Fibroblast of skin of left quadriceps (primary cell): ENCODE results near the gene ZNF469.
"Not testable (repeated sequence)": the region's sequence is repeated elsewhere in the genome, so short reads cannot be mapped to it uniquely, and the experiment has no call there.

ENCODE experiments used
- DNase-seq, 2 experiments: peaks; one replicate each; pipeline ENCODE4 v3.0.0-alpha.2; 2013; ENCODE audit warnings: low read depth in 2 of 2

ZNF469 gene

GRCh38 chr16:88358023-88358420 lies 24.7 kb upstream of the ZNF469 start:
- DNase-seq, result no peak

- no peak for DNase-seq
These were observed 23.8 kb upstream of the ZNF469 start for GRCh38 chr16:88359008-88359407.

GRCh38 chr16:88360401-88360800 lies 22.4 kb upstream of the ZNF469 start:
- not testable (repeated sequence) for DNase-seq

GRCh38 chr16:88360999-88361398 lies 21.8 kb upstream of the ZNF469 start:
- DNase-seq, result no peak

- no peak for DNase-seq
These were observed 21.0 kb upstream of the ZNF469 start for GRCh38 chr16:88361775-88362174.

- DNase-seq, result no peak
These were observed 19.4 kb upstream of the ZNF469 start for GRCh38 chr16:88363239-88363891.

GRCh38 chr16:88365244-88365865 lies 17.4 kb upstream of the ZNF469 start:
- no peak for DNase-seq

- no peak for DNase-seq
These were observed 16.6 kb upstream of the ZNF469 start for GRCh38 chr16:88366032-88366703.

GRCh38 chr16:88366704-88367047 lies 16.1 kb upstream of the ZNF469 start:
- no peak for DNase-seq

- DNase-seq, result no peak
These were observed 15.2 kb upstream of the ZNF469 start for GRCh38 chr16:88367560-88367959.

GRCh38 chr16:88368036-88368435 lies 14.7 kb upstream of the ZNF469 start:
- no peak for DNase-seq

GRCh38 chr16:88368994-88369393 lies 13.8 kb upstream of the ZNF469 start:
- DNase-seq, result no peak

GRCh38 chr16:88369447-88370008 lies 13.2 kb upstream of the ZNF469 start:
- no peak for DNase-seq

GRCh38 chr16:88370365-88370764 lies 12.4 kb upstream of the ZNF469 start:
- no peak for DNase-seq

GRCh38 chr16:88372522-88372921 lies 10.2 kb upstream of the ZNF469 start:
- DNase-seq, result no peak

- no peak for DNase-seq
These were observed 9.5 kb upstream of the ZNF469 start for GRCh38 chr16:88373211-88373610.

- no peak for DNase-seq
These were observed 8.7 kb upstream of the ZNF469 start for GRCh38 chr16:88373927-88374492.

GRCh38 chr16:88374736-88375135 lies 8.0 kb upstream of the ZNF469 start:
- no peak for DNase-seq

- DNase-seq, result no peak
These were observed 7.4 kb upstream of the ZNF469 start for GRCh38 chr16:88375236-88375975.

- DNase-seq, result no peak
These were observed 6.5 kb upstream of the ZNF469 start for GRCh38 chr16:88375996-88376834.
